Ectodermal cell (in vitro differentiated cells): ENCODE results near the gene NPTXR.
"Not testable (repeated sequence)": the region's sequence is repeated elsewhere in the genome, so short reads cannot be mapped to it uniquely, and the experiment has no call there.

ENCODE experiments used
- H3K27ac ChIP-seq: 2 replicates; pipeline ENCODE4 v1.7.0; 2013; ENCODE audit warnings: mild to moderate bottlenecking, low read depth, low read length; ENCODE audit not compliant: insufficient read depth, poor library complexity, severe bottlenecking
- H3K27me3 ChIP-seq: 2 replicates; pipeline ENCODE4 v1.7.0; 2013; ENCODE audit warnings: mild to moderate bottlenecking, low read length; ENCODE audit not compliant: insufficient read depth, control insufficient read depth, poor library complexity, severe bottlenecking
- H3K36me3 ChIP-seq: one replicate; pipeline ENCODE4 v1.7.0; 2013; ENCODE audit warnings: low read length; ENCODE audit not compliant: control insufficient read depth, insufficient read depth
- H3K4me1 ChIP-seq: one replicate; pipeline ENCODE4 v1.7.0; 2013; ENCODE audit warnings: low read length; ENCODE audit not compliant: control insufficient read depth, insufficient read depth
- H3K4me3 ChIP-seq: 2 replicates; pipeline ENCODE4 v1.7.0; 2013; ENCODE audit warnings: low read depth, low read length, control low read depth; ENCODE audit not compliant: insufficient read depth
- H3K9me3 ChIP-seq: 2 replicates; pipeline ENCODE4 v1.7.0; 2013; ENCODE audit warnings: mild to moderate bottlenecking, low read length, moderate library complexity; ENCODE audit not compliant: control insufficient read depth
- WGBS, 2 experiments: methylation state at CpG; one replicate each; pipeline ENCODE4 v1.1.7; 2013; ENCODE audit warnings: missing lambda C conversion rate in 2 of 2; 5-methylcytosine and 5-hydroxymethylcytosine counted together

The NPTXR gene

GRCh38 chr22:38823637-38824036, 20.2 kb downstream of the NPTXR start:
- H3K4me1 ChIP-seq, result no peaks in the 10 kb centered on the region
- H3K9me3 ChIP-seq, result no peaks in the 10 kb centered on the region
- no peaks in the 10 kb centered on the region for H3K27me3 ChIP-seq
- no peak overlapping the region for H3K27ac ChIP-seq
- no peak overlapping the region for H3K4me3 ChIP-seq
- no peaks in the 10 kb centered on the region for H3K36me3 ChIP-seq
- 84 to 94% methylated on average over 2 of the region's 2 CpGs for WGBS, 2 experiments

GRCh38 chr22:38823076-38823475, 20.8 kb downstream of the NPTXR start:
- WGBS, 2 experiments, result 89 to 95% methylated on average over 4 of the region's 4 CpGs
- H3K36me3 ChIP-seq, result no peaks in the 10 kb centered on the region
- no peak overlapping the region for H3K27ac ChIP-seq
- no peak overlapping the region for H3K4me3 ChIP-seq
- no peaks in the 10 kb centered on the region for H3K4me1 ChIP-seq
- H3K27me3 ChIP-seq, result no peaks in the 10 kb centered on the region
- H3K9me3 ChIP-seq, result no peaks in the 10 kb centered on the region

GRCh38 chr22:38820020-38820419, 23.8 kb downstream of the NPTXR start:
- Histone ChIP-seq H3K9me3 (no peaks in the 10 kb centered on the region), H3K27ac (no peak overlapping the region), H3K4me3 (no peak overlapping the region), H3K27me3 (no peaks in the 10 kb centered on the region), H3K4me1 (no peaks in the 10 kb centered on the region), H3K36me3 (no peaks in the 10 kb centered on the region)
- 88 to 89% methylated on average over 8 of the region's 8 CpGs for WGBS, 2 experiments

GRCh38 chr22:38819387-38819940, 24.4 kb downstream of the NPTXR start:
- no peak overlapping the region for H3K27ac ChIP-seq
- H3K9me3 ChIP-seq, result no peaks in the 10 kb centered on the region
- no peak overlapping the region for H3K4me3 ChIP-seq
- H3K36me3 ChIP-seq, result no peaks in the 10 kb centered on the region
- H3K27me3 ChIP-seq, result no peaks in the 10 kb centered on the region
- 86 to 88% methylated on average over 10 of the region's 10 CpGs for WGBS, 2 experiments
- H3K4me1 ChIP-seq, result no peaks in the 10 kb centered on the region

- Histone ChIP-seq H3K4me3 (no peak overlapping the region), H3K27ac (no peak overlapping the region), H3K27me3 (no peaks in the 10 kb centered on the region), H3K36me3 (no peaks in the 10 kb centered on the region), H3K9me3 (no peaks in the 10 kb centered on the region), H3K4me1 (no peaks in the 10 kb centered on the region)
- 95 to 98% methylated on average over 6 of the region's 6 CpGs for WGBS, 2 experiments
These were observed 26.6 kb downstream of the NPTXR start for GRCh38 chr22:38817196-38817595.

- no peaks in the 10 kb centered on the region for H3K4me1 ChIP-seq
- H3K4me3 ChIP-seq, result no peak overlapping the region
- no peaks in the 10 kb centered on the region for H3K36me3 ChIP-seq
- no peaks in the 10 kb centered on the region for H3K27me3 ChIP-seq
- whole genome bisulfite sequencing, 2 experiments, result 76 to 83% methylated on average over 1 of the region's 1 CpG
- H3K9me3 ChIP-seq, result no peaks in the 10 kb centered on the region
- no peak overlapping the region for H3K27ac ChIP-seq
These were observed 28.0 kb downstream of the NPTXR start for GRCh38 chr22:38815842-38816241.

- Histone ChIP-seq H3K36me3 (no peaks in the 10 kb centered on the region), H3K4me3 (no peak overlapping the region), H3K4me1 (no peaks in the 10 kb centered on the region), H3K27me3 (no peaks in the 10 kb centered on the region), H3K27ac (no peak overlapping the region), H3K9me3 (no peaks in the 10 kb centered on the region)
- WGBS, 2 experiments, result 82 to 83% methylated on average over 2 of the region's 2 CpGs
These were observed 32.6 kb downstream of the NPTXR start for GRCh38 chr22:38811241-38811640.

GRCh38 chr22:38805041-38805593, 38.7 kb downstream of the NPTXR start:
- not testable (repeated sequence) for H3K4me1 ChIP-seq, H3K9me3 ChIP-seq, H3K27ac ChIP-seq, H3K36me3 ChIP-seq, H3K4me3 ChIP-seq
- WGBS, 2 experiments, result 77 to 82% methylated on average over 7 to 8 of the region's 8 CpGs
- peaks cover 10% of the 10 kb centered on the region for H3K27me3 ChIP-seq

GRCh38 chr22:38802671-38803121, 41.1 kb downstream of the NPTXR start:
- H3K36me3 ChIP-seq, result no peaks in the 10 kb centered on the region
- 26 to 32% methylated on average over 10 of the region's 10 CpGs for WGBS, 2 experiments
- no peak overlapping the region for H3K27ac ChIP-seq
- no peaks in the 10 kb centered on the region for H3K9me3 ChIP-seq
- H3K4me3 ChIP-seq, result no peak overlapping the region
- H3K27me3 ChIP-seq, result peaks cover 10% of the 10 kb centered on the region
- no peaks in the 10 kb centered on the region for H3K4me1 ChIP-seq

- Histone ChIP-seq H3K9me3 (no peaks in the 10 kb centered on the region), H3K27ac (no peak overlapping the region), H3K4me3 (no peak overlapping the region), H3K27me3 (peaks cover 24% of the 10 kb centered on the region), H3K36me3 (no peaks in the 10 kb centered on the region), H3K4me1 (peaks cover under 1% of the 10 kb centered on the region)
- WGBS, 2 experiments, result 89 to 93% methylated on average over 6 of the region's 6 CpGs
These were observed 44.4 kb downstream of the NPTXR start for GRCh38 chr22:38799265-38800002.
